ENCODE data around the gene PIBF1.

- TF ChIP-seq CTCF (IDR thresholded peaks at IDR 0.05) (no peak), POLR2A (IDR thresholded peaks at IDR 0.05) (no peak)
Observed at GRCh38 chr13:73059460-73060250, 277.7 kb downstream of the PIBF1 start.
